Keratinocyte (primary cell): ENCODE data around the gene NCKAP5. TPM values are rescaled to one million over a fixed set of nuclear protein-coding genes. Genes with fewer than 3 reads are reported as not detected.

Experiments used
- DNase-seq: peaks from one replicate; pipeline ENCODE4 v3.0.0-alpha.2; 2011; ENCODE audit warnings: low read depth, missing footprints, low spot score
- FAIRE-seq: peaks from 2 replicates; lab custom pipeline; 2011; peaks lifted over from hg19 to GRCh38; lab: Jason Lieb, UNC
- H2AFZ ChIP-seq: 2 replicates; pipeline ENCODE4 v1.6.0; 2012; ENCODE audit warnings: low read length, control low read depth, inconsistent platforms; ENCODE audit not compliant: control insufficient read depth
- H3K27ac ChIP-seq: 2 replicates; pipeline ENCODE4 v1.5.1; 2011; ENCODE audit warnings: low read length; ENCODE audit not compliant: control insufficient read depth, insufficient read depth
- H3K27me3 ChIP-seq: 3 replicates; pipeline ENCODE4 v1.6.0; 2011; ENCODE audit warnings: low read length; ENCODE audit not compliant: control insufficient read depth, insufficient read depth; ENCODE audit errors: extremely low read depth
- H3K36me3 ChIP-seq, 2 experiments: 2 replicates in 1 of 2; 3 replicates in 1 of 2; pipeline ENCODE4 v1.5.1; 2011; ENCODE audit warnings: low read length in 2 of 2, mild to moderate bottlenecking in 1 of 2; ENCODE audit not compliant: control insufficient read depth in 2 of 2, insufficient read depth in 2 of 2; ENCODE audit errors: extremely low read depth in 1 of 2
- H3K4me1 ChIP-seq: 3 replicates; pipeline ENCODE4 v1.5.1; 2011; ENCODE audit warnings: low read length; ENCODE audit not compliant: control insufficient read depth, insufficient read depth; ENCODE audit errors: extremely low read depth
- H3K4me2 ChIP-seq: 3 replicates; pipeline ENCODE4 v1.6.0; 2011; ENCODE audit warnings: low read depth, low read length; ENCODE audit not compliant: control insufficient read depth, insufficient read depth; ENCODE audit errors: extremely low read depth
- H3K4me3 ChIP-seq, 3 experiments: fragments of 200-600 bp in 1 of 3; sonication (generic) in 1 of 3; 2 replicates in 2 of 3; 3 replicates in 1 of 3; pipeline ENCODE4 v1.5.1; 2011 to 2016; ENCODE audit warnings: low read length in 3 of 3, mild to moderate bottlenecking in 3 of 3, control low read depth in 2 of 3, inconsistent platforms in 1 of 3, low read depth in 1 of 3, mixed read lengths in 1 of 3, mixed run types in 1 of 3, moderate library complexity in 1 of 3; ENCODE audit not compliant: control insufficient read depth in 2 of 3, insufficient read depth in 2 of 3; ENCODE audit errors: extremely low read depth in 1 of 3
- H3K79me2 ChIP-seq: 2 replicates; pipeline ENCODE4 v1.6.0; 2012; ENCODE audit warnings: low read length; ENCODE audit not compliant: control insufficient read depth, insufficient read depth
- H3K9ac ChIP-seq: 3 replicates; pipeline ENCODE4 v1.6.0; 2011; ENCODE audit warnings: low read length; ENCODE audit not compliant: control insufficient read depth, insufficient read depth; ENCODE audit errors: extremely low read depth
- H3K9me1 ChIP-seq: 3 replicates; pipeline ENCODE4 v1.6.0; 2011; ENCODE audit warnings: low read length; ENCODE audit not compliant: control insufficient read depth, insufficient read depth; ENCODE audit errors: extremely low read depth
- H3K9me3 ChIP-seq: 2 replicates; pipeline ENCODE4 v1.5.1; 2012; ENCODE audit warnings: low read depth, low read length; ENCODE audit not compliant: control insufficient read depth
- H4K20me1 ChIP-seq: 3 replicates; pipeline ENCODE4 v1.6.0; 2011; ENCODE audit warnings: low read length; ENCODE audit not compliant: control insufficient read depth, insufficient read depth; ENCODE audit errors: extremely low read depth
- EZH2 ChIP-seq: IDR thresholded peaks from one replicate; pipeline ENCODE4 v1.6.1; 2012; ENCODE audit warnings: inconsistent platforms, mild to moderate bottlenecking, low read length, moderate library complexity
- dilution Hi-C: fragments of 300-500 bp; cut with MboI; formaldehyde crosslinking; loops from one replicate; pipeline ENCODE4 v1.7.0; 2020; ENCODE audit warnings: low sequenced_read_pairs; ENCODE audit not compliant: extremely low pct_ligation_motif_present
- polyA plus RNA-seq, 5 experiments: library from polyadenylated mRNA; depleted of rRNA in 3 of 5; stranded (reverse) in 3 of 5; stranded (forward) in 1 of 5; unstranded in 1 of 5; fragments of >200 nt; gene quantifications; 1 replicate in 1 of 5; 2 replicates in 3 of 5; 3 replicates in 1 of 5; pipeline versions ENCODE4 v1.2.1 to v1.2.3, GENCODE V29; 2011 to 2012; ENCODE audit warnings: missing spikeins in 2 of 5, low read depth in 1 of 5, low replicate concordance in 1 of 5
- TF ChIP-seq, protein P1 (sequence below), 3 experiments: IDR thresholded peaks in 1 of 3; conservative IDR thresholded peaks in 1 of 3; optimal IDR thresholded peaks in 1 of 3; 2 replicates in 2 of 3; 3 replicates in 1 of 3; pipeline versions ENCODE3 to v1.5.1; 2011; ENCODE audit warnings: low read length in 3 of 3, mild to moderate bottlenecking in 3 of 3, moderate library complexity in 2 of 3, control low read depth in 1 of 3, inconsistent platforms in 1 of 3; ENCODE audit not compliant: insufficient read depth in 2 of 3; ENCODE audit errors: extremely low read depth in 1 of 3

The NCKAP5 gene
- polyA plus RNA-seq, 1 donor (not counting 4 experiments of a cell fraction or from before 2014, with no cell fraction given), result 3.6 TPM

DNA sequence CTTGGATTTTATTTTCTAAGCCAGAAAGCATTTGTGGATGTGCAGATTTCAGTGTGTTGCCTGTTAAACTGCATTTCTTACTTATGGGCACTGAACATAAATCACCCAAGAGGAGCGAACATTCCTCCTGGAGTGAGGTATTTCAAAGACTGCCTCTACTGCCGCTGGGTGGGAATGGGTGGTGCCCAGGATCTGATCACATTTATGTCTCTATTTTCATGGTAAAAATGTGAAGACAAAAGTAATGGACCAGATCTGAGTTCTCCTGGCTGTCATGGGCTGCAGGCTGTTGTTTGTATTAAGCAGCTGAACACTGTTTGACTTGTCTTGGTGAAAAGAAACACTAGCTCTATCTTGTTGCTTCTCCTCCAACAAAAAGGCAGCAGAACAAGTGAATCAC, 251.7 kb downstream of the NCKAP5 start:
- TF ChIP-seq, protein P1, sequence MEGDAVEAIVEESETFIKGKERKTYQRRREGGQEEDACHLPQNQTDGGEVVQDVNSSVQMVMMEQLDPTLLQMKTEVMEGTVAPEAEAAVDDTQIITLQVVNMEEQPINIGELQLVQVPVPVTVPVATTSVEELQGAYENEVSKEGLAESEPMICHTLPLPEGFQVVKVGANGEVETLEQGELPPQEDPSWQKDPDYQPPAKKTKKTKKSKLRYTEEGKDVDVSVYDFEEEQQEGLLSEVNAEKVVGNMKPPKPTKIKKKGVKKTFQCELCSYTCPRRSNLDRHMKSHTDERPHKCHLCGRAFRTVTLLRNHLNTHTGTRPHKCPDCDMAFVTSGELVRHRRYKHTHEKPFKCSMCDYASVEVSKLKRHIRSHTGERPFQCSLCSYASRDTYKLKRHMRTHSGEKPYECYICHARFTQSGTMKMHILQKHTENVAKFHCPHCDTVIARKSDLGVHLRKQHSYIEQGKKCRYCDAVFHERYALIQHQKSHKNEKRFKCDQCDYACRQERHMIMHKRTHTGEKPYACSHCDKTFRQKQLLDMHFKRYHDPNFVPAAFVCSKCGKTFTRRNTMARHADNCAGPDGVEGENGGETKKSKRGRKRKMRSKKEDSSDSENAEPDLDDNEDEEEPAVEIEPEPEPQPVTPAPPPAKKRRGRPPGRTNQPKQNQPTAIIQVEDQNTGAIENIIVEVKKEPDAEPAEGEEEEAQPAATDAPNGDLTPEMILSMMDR (optimal IDR thresholded peaks at IDR 0.05 in 1 of 3, IDR thresholded peaks at IDR 0.05 in 1 of 3, conservative IDR thresholded peaks at IDR 0.05 in 1 of 3; ENCODE audit: extremely low read depth in 1 of 3, insufficient read depth in 2 of 3, low read length in 3 of 3), result no peak
- no peak for TF ChIP-seq EZH2
- Histone ChIP-seq H3K4me1 (no peaks in the 10 kb centered on the region), H3K9me3 (no peaks in the 10 kb centered on the region), H3K4me2 (no peak overlapping the region), H3K27me3 (no peaks in the 10 kb centered on the region), H4K20me1 (no peaks in the 10 kb centered on the region), H3K9me1 (no peaks in the 10 kb centered on the region), H3K36me3 (no peaks in the 10 kb centered on the region), H3K27ac (no peak overlapping the region), H3K79me2 (no peaks in the 10 kb centered on the region), H2AFZ (no peak overlapping the region), H3K9ac (no peak overlapping the region), H3K4me3 (no peak overlapping the region)
- DNase-seq (no peak), FAIRE-seq (no peak)
- dilution Hi-C loops, result no loop called here

DNA sequence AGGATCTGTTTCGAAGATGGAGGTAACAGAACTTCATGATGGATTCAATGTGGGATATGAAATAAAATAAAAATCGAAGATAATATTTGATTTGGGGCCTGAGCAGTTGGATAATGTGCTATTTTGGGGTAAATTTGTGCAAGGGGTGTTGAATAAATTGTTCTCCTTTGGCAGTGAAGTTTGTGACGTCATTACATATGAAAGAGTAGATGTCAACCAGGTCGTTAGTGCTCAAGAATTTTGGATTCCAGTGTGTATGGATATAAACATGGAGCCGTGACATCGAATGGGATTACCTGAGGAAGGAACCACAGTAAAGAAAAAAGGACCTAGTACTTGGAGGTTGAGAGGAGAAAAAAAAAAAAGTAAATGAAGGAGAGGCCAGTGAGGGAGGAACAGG, 253.0 kb downstream of the NCKAP5 start:
- FAIRE-seq, result no peak
- Histone ChIP-seq H4K20me1 (no peaks in the 10 kb centered on the region), H3K4me2 (no peak overlapping the region), H3K4me1 (no peaks in the 10 kb centered on the region), H3K27ac (no peak overlapping the region), H3K27me3 (no peaks in the 10 kb centered on the region), H3K9me1 (no peaks in the 10 kb centered on the region), H3K9me3 (no peaks in the 10 kb centered on the region), H3K79me2 (no peaks in the 10 kb centered on the region), H2AFZ (no peak overlapping the region), H3K4me3 (no peak overlapping the region), H3K9ac (no peak overlapping the region), H3K36me3 (no peaks in the 10 kb centered on the region)
- DNase-seq, result no peak
- dilution Hi-C loops, result no loop called here
- TF ChIP-seq, protein P1 (optimal IDR thresholded peaks at IDR 0.05 in 1 of 3, IDR thresholded peaks at IDR 0.05 in 1 of 3, conservative IDR thresholded peaks at IDR 0.05 in 1 of 3; ENCODE audit: extremely low read depth in 1 of 3, insufficient read depth in 2 of 3, low read length in 3 of 3), result no peak
- TF ChIP-seq EZH2, result no peak
